ENCODE data around the gene TNNI3K. TPM values are rescaled to one million over a fixed set of nuclear protein-coding genes. Genes with fewer than 3 reads are reported as not detected.

Gene TNNI3K
- total and polyA plus RNA-seq, 12 donors, result 11.7 to 162 (median 95.6) TPM

DNA sequence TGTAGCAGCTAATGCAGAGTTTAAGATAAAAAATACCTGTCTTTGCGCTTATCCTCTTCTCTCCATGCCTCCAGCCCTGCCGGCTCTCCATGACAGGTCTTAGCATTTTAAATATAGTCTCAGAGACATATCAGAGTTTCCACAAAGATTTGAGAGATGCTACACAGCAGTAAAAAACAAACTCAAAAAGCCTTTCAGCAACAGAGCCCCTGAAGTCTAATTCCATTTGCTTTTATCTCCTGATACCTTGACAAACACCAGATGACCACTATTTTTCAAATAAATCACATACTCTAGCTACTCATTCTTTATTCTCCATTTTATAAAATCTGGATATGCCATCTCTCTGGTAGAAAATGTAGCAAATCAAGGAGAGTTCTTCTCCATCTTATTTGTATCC is 356.8 kb downstream of the TNNI3K start:
- 54 to 56% methylated on average over 2 of the region's 2 CpGs for WGBS, 2 donors
- Histone ChIP-seq H3K27ac (no peak overlapping the region), H3K36me3 (no peaks in the 10 kb centered on the region), H3K9me3 (no peaks in the 10 kb centered on the region), H3K4me1 (no peaks in the 10 kb centered on the region), H3K27me3 (no peaks in the 10 kb centered on the region), H3K4me3 (no peak overlapping the region)
- TF ChIP-seq, protein P1, sequence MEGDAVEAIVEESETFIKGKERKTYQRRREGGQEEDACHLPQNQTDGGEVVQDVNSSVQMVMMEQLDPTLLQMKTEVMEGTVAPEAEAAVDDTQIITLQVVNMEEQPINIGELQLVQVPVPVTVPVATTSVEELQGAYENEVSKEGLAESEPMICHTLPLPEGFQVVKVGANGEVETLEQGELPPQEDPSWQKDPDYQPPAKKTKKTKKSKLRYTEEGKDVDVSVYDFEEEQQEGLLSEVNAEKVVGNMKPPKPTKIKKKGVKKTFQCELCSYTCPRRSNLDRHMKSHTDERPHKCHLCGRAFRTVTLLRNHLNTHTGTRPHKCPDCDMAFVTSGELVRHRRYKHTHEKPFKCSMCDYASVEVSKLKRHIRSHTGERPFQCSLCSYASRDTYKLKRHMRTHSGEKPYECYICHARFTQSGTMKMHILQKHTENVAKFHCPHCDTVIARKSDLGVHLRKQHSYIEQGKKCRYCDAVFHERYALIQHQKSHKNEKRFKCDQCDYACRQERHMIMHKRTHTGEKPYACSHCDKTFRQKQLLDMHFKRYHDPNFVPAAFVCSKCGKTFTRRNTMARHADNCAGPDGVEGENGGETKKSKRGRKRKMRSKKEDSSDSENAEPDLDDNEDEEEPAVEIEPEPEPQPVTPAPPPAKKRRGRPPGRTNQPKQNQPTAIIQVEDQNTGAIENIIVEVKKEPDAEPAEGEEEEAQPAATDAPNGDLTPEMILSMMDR (IDR thresholded peaks at IDR 0.05), result no peak
- ATAC-seq, result no peak
- intact Hi-C loops (cut with DNase I), result no loop called here
- no peak for DNase-seq

DNA sequence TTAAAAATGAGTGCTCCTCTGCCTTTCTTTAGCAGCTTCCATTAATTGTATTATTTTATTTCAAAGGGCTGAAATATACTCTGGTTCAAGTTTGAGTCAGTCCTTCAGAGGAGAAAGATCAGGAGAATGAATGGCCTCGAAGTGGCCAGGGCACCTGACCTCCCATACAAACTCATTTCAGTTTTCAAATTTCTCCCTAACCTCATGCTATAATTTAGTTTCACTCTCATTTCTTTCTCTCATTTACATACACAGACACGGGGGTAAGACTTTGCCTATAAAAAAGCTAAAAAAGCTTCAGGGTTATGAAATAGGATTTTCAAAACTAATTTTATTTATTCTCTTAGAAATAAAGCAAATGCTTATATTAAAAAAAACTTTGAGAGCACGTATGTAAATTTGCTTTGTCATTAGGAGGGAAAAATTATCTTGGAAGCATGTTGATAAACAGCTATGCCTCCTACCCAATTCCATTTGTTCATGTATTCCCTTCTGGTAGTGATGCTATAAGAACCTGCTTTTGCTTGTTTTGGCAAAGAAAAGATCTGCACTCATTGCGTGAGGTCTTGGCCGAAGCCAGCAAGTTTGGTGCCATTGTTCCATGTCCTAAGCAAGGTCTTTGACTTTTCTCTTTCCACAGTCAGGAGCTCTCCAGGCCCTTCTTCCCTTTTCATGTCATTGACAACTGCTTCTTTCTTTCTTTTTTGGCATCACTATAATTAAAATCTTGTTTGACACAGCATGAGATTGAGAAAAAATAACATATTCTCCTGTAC is 357.6 kb downstream of the TNNI3K start:
- no peak for DNase-seq
- 69 to 76% methylated on average over 5 of the region's 5 CpGs for WGBS, 2 donors
- intact Hi-C loops (cut with DNase I), result no loop called here
- Histone ChIP-seq H3K9me3 (no peaks in the 10 kb centered on the region), H3K27me3 (no peaks in the 10 kb centered on the region), H3K4me3 (no peak overlapping the region), H3K4me1 (no peaks in the 10 kb centered on the region), H3K27ac (no peak overlapping the region), H3K36me3 (no peaks in the 10 kb centered on the region)
- TF ChIP-seq, protein P1 (IDR thresholded peaks at IDR 0.05), result no peak
- ATAC-seq, result no peak

Other genes with a start within 250 kb of the TNNI3K start
- gene LRRIQ3, start 37.2 kb upstream of the TNNI3K start, total RNA-seq, result 1 to 10 TPM in 1 of 10 donors, under 1 TPM in 9; 0.11 to 1.1 (median 0.56) TPM
- gene LRRIQ3, start 37.2 kb upstream of the TNNI3K start, polyA plus RNA-seq, result under 1 TPM; 0.19 to 0.22 TPM
- 10 to 100 TPM; 10.4 to 18.7 (median 12.1) TPM for gene FPGT, start 37.1 kb upstream of the TNNI3K start, total RNA-seq
- 10 to 100 TPM in 1 of 2 donors, 1 to 10 TPM in 1; 5.6 to 10.1 TPM for gene FPGT, start 37.1 kb upstream of the TNNI3K start, polyA plus RNA-seq

All from heart right ventricle (tissue), 16 donors.